LHCN-M2 (cell line): ENCODE measurements around the gene RAB3GAP1. TPM values are rescaled to one million over a fixed set of nuclear protein-coding genes. Genes with fewer than 3 reads are reported as not detected.
"Not testable (repeated sequence)": the region's sequence is repeated elsewhere in the genome, so short reads cannot be mapped to it uniquely, and the experiment has no call there.

Source experiments
- DNase-seq: peaks from one replicate; pipeline ENCODE4 v3.0.0-alpha.2; 2012; ENCODE audit warnings: low read depth
- total RNA-seq: library from RNA; depleted of rRNA; stranded (reverse); fragments of >200 nt; gene quantifications from 2 replicates; pipeline ENCODE4 v1.2.3, GENCODE V29; 2014

Gene RAB3GAP1
- total RNA-seq, 1 experiment from 2014 or later, result 45.4 TPM

GRCh38 chr2:135055182-135055786 is 3.2 kb downstream of the RAB3GAP1 start:
- peak; percentile 49 for DNase-seq

GRCh38 chr2:135056790-135057189 is 4.7 kb downstream of the RAB3GAP1 start:
- DNase-seq, result no peak

GRCh38 chr2:135059577-135059976 is 7.5 kb downstream of the RAB3GAP1 start:
- no peak for DNase-seq

- no peak for DNase-seq
These were observed 11.1 kb downstream of the RAB3GAP1 start for GRCh38 chr2:135063210-135063609.

- DNase-seq, result no peak
These were observed 12.1 kb downstream of the RAB3GAP1 start for GRCh38 chr2:135064149-135064548.

GRCh38 chr2:135066710-135067109 is 14.6 kb downstream of the RAB3GAP1 start:
- DNase-seq, result no peak

GRCh38 chr2:135072125-135072997 is 20.3 kb downstream of the RAB3GAP1 start:
- DNase-seq, result peak; percentile 47

- DNase-seq, result no peak
These were observed 22.1 kb downstream of the RAB3GAP1 start for GRCh38 chr2:135074216-135074615.

GRCh38 chr2:135076556-135076955 is 24.5 kb downstream of the RAB3GAP1 start:
- DNase-seq, result no peak

GRCh38 chr2:135078417-135078816 is 26.3 kb downstream of the RAB3GAP1 start:
- no peak for DNase-seq

GRCh38 chr2:135086222-135086621 is 34.1 kb downstream of the RAB3GAP1 start:
- no peak for DNase-seq

GRCh38 chr2:135089597-135089996 is 37.5 kb downstream of the RAB3GAP1 start:
- DNase-seq, result not testable (repeated sequence)

- no peak for DNase-seq
These were observed 39.6 kb downstream of the RAB3GAP1 start for GRCh38 chr2:135091681-135092080.

- DNase-seq, result no peak
These were observed 41.1 kb downstream of the RAB3GAP1 start for GRCh38 chr2:135093193-135093592.

GRCh38 chr2:135093670-135094330 is 41.7 kb downstream of the RAB3GAP1 start:
- DNase-seq, result no peak

GRCh38 chr2:135094508-135094907 is 42.4 kb downstream of the RAB3GAP1 start:
- DNase-seq, result no peak

GRCh38 chr2:135095591-135095990 is 43.5 kb downstream of the RAB3GAP1 start:
- no peak for DNase-seq

GRCh38 chr2:135096665-135097446 is 44.8 kb downstream of the RAB3GAP1 start:
- no peak for DNase-seq

- DNase-seq, result no peak
These were observed 45.6 kb downstream of the RAB3GAP1 start for GRCh38 chr2:135097532-135098231.

GRCh38 chr2:135099802-135100483 is 47.9 kb downstream of the RAB3GAP1 start:
- no peak for DNase-seq
